ENCODE results near the gene MAP3K14. TPM values are rescaled to one million over a fixed set of nuclear protein-coding genes. Genes with fewer than 3 reads are reported as not detected.

The MAP3K14 gene
- total RNA-seq, 1 experiment from 2014 or later: 3.0 TPM

DNA sequence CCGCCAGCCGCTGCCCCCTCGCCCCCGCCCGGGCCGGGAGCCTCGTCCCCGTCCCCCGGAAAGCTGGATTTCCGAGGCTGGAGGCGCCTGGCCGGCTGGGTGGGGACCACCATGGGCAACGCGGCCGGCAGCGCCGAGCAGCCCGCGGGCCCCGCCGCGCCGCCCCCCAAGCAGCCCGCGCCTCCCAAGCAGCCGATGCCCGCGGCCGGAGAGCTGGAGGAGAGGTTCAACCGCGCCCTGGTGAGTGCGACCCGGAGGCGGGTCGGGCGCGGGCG, 94.9 kb downstream of the MAP3K14 start:
- H3K27ac ChIP-seq (ENCODE audit: low read depth, low read length, poor library complexity, severe bottlenecking): no peak overlapping the region
- no peak for DNase-seq (ENCODE audit: low spot score)
- intact Hi-C loops (cut with micrococcal nuclease; ENCODE audit: unreplicated experiment): no loop called here
- BruUV-seq (replicated peaks): no TSS peak
- H3K36me3 ChIP-seq (ENCODE audit: insufficient read depth, low read length, poor library complexity, severe bottlenecking): no peaks in the 10 kb centered on the region
- no peaks in the 10 kb centered on the region for H3K9me3 ChIP-seq (ENCODE audit: low read depth, low read length, poor library complexity, severe bottlenecking)
- TF ChIP-seq CTCF (conservative IDR thresholded peaks at IDR 0.05; ENCODE audit: low read depth, low read length) (no peak), EZH2 (IDR thresholded peaks at IDR 0.05; ENCODE audit: borderline replicate concordance, low read depth, low read length, poor library complexity, severe bottlenecking) (no peak)
- peaks cover 4% of the 10 kb centered on the region for H3K27me3 ChIP-seq (replicated peaks; ENCODE audit: insufficient read depth, low read depth, low read length, poor library complexity)
- POLR2A ChIA-PET (ENCODE audit: low non-redundant PET): no interaction called here
- peaks cover 4% of the 10 kb centered on the region for H3K4me1 ChIP-seq (ENCODE audit: insufficient read depth, low read length, poor library complexity, severe bottlenecking)
- CTCF ChIA-PET: interaction anchor here (0.6 kb wide), 1 partner anchor 177 kb away, joined by 3 read pairs; no protein-coding TSS in a partner anchor
- peak overlapping the region; percentile 47 for H3K4me3 ChIP-seq (ENCODE audit: low read depth, low read length, poor library complexity, severe bottlenecking)

GRCh38 chr17:45221081-45222013, 95.5 kb downstream of the MAP3K14 start, which contains the start of gene FMNL1:
TSS of gene FMNL1 (plus strand) at chr17:45221885. CDS start at chr17:45222125, 240 bp downstream.
- H3K4me3 ChIP-seq (ENCODE audit: low read depth, low read length, poor library complexity, severe bottlenecking): peak within 1 kb of the TSS; percentile 47
- H3K27me3 ChIP-seq (replicated peaks; ENCODE audit: insufficient read depth, low read depth, low read length, poor library complexity): peaks cover 4% of the 10 kb centered on the region
- no TSS peak for BruUV-seq (replicated peaks)
- no peak for DNase-seq (ENCODE audit: low spot score)
- H3K9me3 ChIP-seq (ENCODE audit: low read depth, low read length, poor library complexity, severe bottlenecking): no peaks in the 10 kb centered on the region
- ChIA-PET CTCF (interaction anchor here (0.6 to 0.8 kb wide), 3 partner anchors 11 to 178 kb away, joined by 3 read pairs; partner anchors contain the start of gene ACBD4), POLR2A (ENCODE audit: low non-redundant PET) (no interaction called here)
- TF ChIP-seq CTCF (conservative IDR thresholded peaks at IDR 0.05; ENCODE audit: low read depth, low read length) (no peak), EZH2 (IDR thresholded peaks at IDR 0.05; ENCODE audit: borderline replicate concordance, low read depth, low read length, poor library complexity, severe bottlenecking) (no peak)
- intact Hi-C loops (cut with micrococcal nuclease; ENCODE audit: unreplicated experiment): no loop called here
- H3K36me3 ChIP-seq (ENCODE audit: insufficient read depth, low read length, poor library complexity, severe bottlenecking): no peaks in the 10 kb centered on the region
- H3K4me1 ChIP-seq (ENCODE audit: insufficient read depth, low read length, poor library complexity, severe bottlenecking): peaks cover 4% of the 10 kb centered on the region
- H3K27ac ChIP-seq (ENCODE audit: low read depth, low read length, poor library complexity, severe bottlenecking): no peak within 1 kb of the TSS

- Histone ChIP-seq H3K36me3 (ENCODE audit: insufficient read depth, low read length, poor library complexity, severe bottlenecking) (no peaks in the 10 kb centered on the region), H3K4me1 (ENCODE audit: insufficient read depth, low read length, poor library complexity, severe bottlenecking) (peaks cover 4% of the 10 kb centered on the region), H3K9me3 (ENCODE audit: low read depth, low read length, poor library complexity, severe bottlenecking) (no peaks in the 10 kb centered on the region), H3K27me3 (replicated peaks; ENCODE audit: insufficient read depth, low read depth, low read length, poor library complexity) (peaks cover 4% of the 10 kb centered on the region), H3K27ac (ENCODE audit: low read depth, low read length, poor library complexity, severe bottlenecking) (no peak overlapping the region), H3K4me3 (ENCODE audit: low read depth, low read length, poor library complexity, severe bottlenecking) (no peak overlapping the region)
- intact Hi-C loops (cut with micrococcal nuclease; ENCODE audit: unreplicated experiment): no loop called here
- TF ChIP-seq EZH2 (IDR thresholded peaks at IDR 0.05; ENCODE audit: borderline replicate concordance, low read depth, low read length, poor library complexity, severe bottlenecking): no peak
- TF ChIP-seq CTCF (conservative IDR thresholded peaks at IDR 0.05; ENCODE audit: low read depth, low read length): no peak
- ChIA-PET POLR2A (ENCODE audit: low non-redundant PET) (no interaction called here), CTCF (interaction anchor here (0.7 kb wide), 1 partner anchor 97 kb away, joined by 3 read pairs; the partner anchor contains the start of gene MAP3K14)
- BruUV-seq (replicated peaks): no TSS peak
- no peak for DNase-seq (ENCODE audit: low spot score)
Measured at GRCh38 chr17:45220079-45220478, 96.7 kb downstream of the MAP3K14 start.

Measured in A673 (cell line).